Large intestine (tissue), 3 donors: ENCODE results near the gene RAD9B. TPM values are rescaled to one million over a fixed set of nuclear protein-coding genes. Genes with fewer than 3 reads are reported as not detected.
"Not testable (repeated sequence)": the region's sequence is repeated elsewhere in the genome, so short reads cannot be mapped to it uniquely, and the experiment has no call there.

Experiments
- DNase-seq, 2 donors: peaks; one replicate each; pipeline versions ENCODE4 v3.0.0 to v3.0.0-alpha.2; 2013
- H3K27ac ChIP-seq: one replicate; pipeline ENCODE4 v1.5.1; 2013; ENCODE audit warnings: low read length
- H3K27me3 ChIP-seq: 2 replicates; pipeline ENCODE4 v1.6.1; 2013; ENCODE audit warnings: low read length; ENCODE audit not compliant: control insufficient read depth, insufficient read depth
- H3K36me3 ChIP-seq: 2 replicates; pipeline ENCODE4 v1.6.1; 2013; ENCODE audit warnings: low read length; ENCODE audit not compliant: control insufficient read depth, insufficient read depth
- H3K4me1 ChIP-seq: one replicate; pipeline ENCODE4 v1.6.1; 2013; ENCODE audit warnings: low read length; ENCODE audit not compliant: control insufficient read depth, insufficient read depth
- H3K4me3 ChIP-seq: one replicate; pipeline ENCODE4 v1.5.1; 2013; ENCODE audit warnings: low read length
- H3K9me3 ChIP-seq: one replicate; pipeline ENCODE4 v1.6.1; 2013; ENCODE audit warnings: mild to moderate bottlenecking, low read depth, low read length, moderate library complexity; ENCODE audit not compliant: control insufficient read depth
- WGBS: methylation state at CpG from one replicate; pipeline ENCODE4 v1.1.5; 2013; ENCODE audit warnings: low lambda C conversion rate; ENCODE audit not compliant: insufficient coverage; 5-methylcytosine and 5-hydroxymethylcytosine counted together
- polyA plus RNA-seq: library from polyadenylated mRNA; unstranded; fragments of 120-200 nt; gene quantifications from one replicate; pipeline ENCODE4 v1.2.1, GENCODE V29; 2013

Gene RAD9B
- polyA plus RNA-seq, 1 donor = 0.49 TPM

DNA sequence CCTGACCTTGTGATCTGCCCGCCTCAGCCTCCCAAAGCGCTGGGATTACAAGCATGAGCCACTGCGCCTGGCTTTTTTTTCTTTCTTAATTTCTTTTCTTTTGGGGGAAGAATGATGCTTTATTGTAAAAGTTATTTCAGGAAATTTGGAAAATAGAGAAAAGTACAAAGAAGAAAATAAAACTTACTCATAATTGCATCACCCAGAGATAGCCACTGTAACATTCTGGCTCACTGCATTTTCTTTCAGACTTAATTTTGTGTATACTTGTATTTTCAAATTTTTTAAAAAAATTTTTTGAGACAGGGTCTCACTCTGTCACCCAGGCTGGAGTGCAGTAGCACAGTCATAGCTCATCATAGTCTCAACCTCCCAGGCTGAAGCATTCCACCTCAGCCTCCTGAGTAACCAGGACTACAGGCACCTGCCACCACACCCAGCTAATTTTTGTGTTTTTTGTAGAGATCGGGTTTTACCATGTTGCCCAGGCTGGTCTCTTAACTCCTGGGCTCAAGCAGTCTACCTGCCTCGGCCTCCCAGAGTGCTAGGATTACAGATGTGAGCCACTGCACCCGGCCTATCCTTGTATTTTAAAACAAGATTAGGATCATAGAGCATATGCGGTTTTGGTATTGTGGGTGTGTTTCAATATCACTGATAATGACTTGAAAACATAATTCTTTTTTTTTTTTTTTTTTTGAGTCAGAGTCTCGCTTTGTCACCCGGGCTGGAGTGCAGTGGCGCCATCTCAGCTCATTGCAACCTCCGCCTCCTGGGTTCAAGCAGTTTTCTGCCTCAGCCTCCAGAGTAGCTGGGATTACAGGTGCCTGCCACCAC lies 19.0 kb downstream of the RAD9B start:
- not testable (repeated sequence) for H3K4me1 ChIP-seq, H3K9me3 ChIP-seq, H3K4me3 ChIP-seq, H3K36me3 ChIP-seq, H3K27ac ChIP-seq, H3K27me3 ChIP-seq, DNase-seq
- WGBS = 100% methylated on average over 1 of the region's 11 CpGs

DNA sequence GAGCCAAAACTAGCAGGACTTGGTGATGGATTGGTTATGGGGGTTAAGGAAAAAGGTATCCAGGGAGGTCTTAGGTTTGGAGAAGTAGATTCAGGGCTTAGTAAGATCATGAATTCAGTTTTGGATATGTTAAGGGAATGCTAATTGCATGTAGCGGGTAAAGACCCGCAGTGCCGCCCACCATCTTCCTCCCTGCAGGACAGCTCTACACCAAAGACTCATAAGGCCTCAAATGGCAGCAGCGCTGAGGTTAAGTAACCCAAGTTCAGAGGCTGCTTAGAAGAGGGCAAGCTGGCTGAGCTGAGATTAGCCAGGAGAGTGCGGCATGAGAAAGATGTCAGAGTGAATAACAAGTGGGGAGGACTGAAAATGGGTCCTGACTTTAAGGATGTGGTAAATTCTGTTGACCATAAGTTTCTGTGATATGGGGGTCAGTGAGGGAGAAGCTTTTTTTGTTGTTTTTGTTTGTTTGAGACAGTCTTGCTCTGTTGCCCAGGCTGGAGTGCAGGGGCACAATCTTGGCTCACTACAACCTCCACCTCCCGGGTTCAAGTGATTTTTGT lies 26.2 kb downstream of the RAD9B start:
- DNase-seq = no peak
- Histone ChIP-seq H3K27me3 (no peaks in the 10 kb centered on the region), H3K27ac (no peak overlapping the region), H3K4me3 (no peak overlapping the region), H3K9me3 (no peaks in the 10 kb centered on the region), H3K36me3 (peaks cover 4% of the 10 kb centered on the region), H3K4me1 (peaks cover 10% of the 10 kb centered on the region)
- no CpG with 5 or more reads among the region's 6 CpGs for WGBS

DNA sequence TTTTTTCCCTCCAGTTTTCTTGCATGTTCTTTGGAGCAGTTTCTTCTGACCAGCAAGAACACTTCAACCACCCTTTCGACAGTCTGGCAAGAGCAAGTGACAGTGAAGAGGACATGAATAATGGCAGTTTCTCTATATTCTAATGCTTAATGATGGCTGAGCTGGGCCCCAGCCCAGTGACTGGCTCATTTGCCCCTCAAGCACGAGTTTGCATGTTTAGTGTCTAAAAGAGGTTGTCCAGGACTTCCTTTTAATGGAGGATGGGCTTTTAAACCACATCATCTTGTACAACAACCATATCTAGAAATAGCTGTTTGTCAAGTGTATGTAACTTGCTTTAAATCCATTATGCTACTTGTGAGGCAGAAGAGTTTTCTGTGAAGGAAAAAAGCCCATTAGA lies 28.4 kb downstream of the RAD9B start:
- no CpG with 5 or more reads among the region's 2 CpGs for WGBS
- peaks cover 7% of the 10 kb centered on the region for H3K36me3 ChIP-seq
- H3K4me3 ChIP-seq = no peak overlapping the region
- no peak for DNase-seq
- peaks cover 15% of the 10 kb centered on the region for H3K4me1 ChIP-seq
- H3K9me3 ChIP-seq = no peaks in the 10 kb centered on the region
- H3K27me3 ChIP-seq = no peaks in the 10 kb centered on the region
- no peak overlapping the region for H3K27ac ChIP-seq

- WGBS = no CpG with 5 or more reads among the region's 2 CpGs
- peaks cover 15% of the 10 kb centered on the region for H3K4me1 ChIP-seq
- DNase-seq = peak; percentile 11 to 67
- H3K27ac ChIP-seq = peak overlapping the region; percentile 67
- no peak overlapping the region for H3K4me3 ChIP-seq
- no peaks in the 10 kb centered on the region for H3K9me3 ChIP-seq
- H3K27me3 ChIP-seq = no peaks in the 10 kb centered on the region
- peaks cover 15% of the 10 kb centered on the region for H3K36me3 ChIP-seq
Observed at GRCh38 chr12:110531741-110532333, 29.7 kb downstream of the RAD9B start.

DNA sequence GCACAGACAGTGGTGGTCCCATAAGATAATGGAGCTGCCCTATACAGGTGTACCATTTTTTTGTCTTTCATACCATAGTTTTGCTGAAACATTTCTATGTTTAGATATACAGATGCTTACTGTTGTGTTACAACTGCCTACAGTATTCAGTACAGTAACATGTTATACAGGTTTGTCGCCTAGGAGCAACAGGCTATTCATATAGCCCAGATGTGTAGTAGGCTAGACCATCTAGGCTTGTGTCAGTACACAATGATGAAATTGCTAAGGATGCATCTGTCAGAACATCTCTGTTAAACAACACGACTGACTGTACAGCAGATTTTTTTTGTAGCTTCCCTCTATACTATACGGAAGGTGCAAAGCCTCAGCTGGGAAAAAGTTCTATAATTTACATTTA lies 30.5 kb downstream of the RAD9B start:
- Histone ChIP-seq H3K4me3 (no peak overlapping the region), H3K36me3 (peaks cover 19% of the 10 kb centered on the region), H3K9me3 (no peaks in the 10 kb centered on the region), H3K27ac (no peak overlapping the region), H3K27me3 (no peaks in the 10 kb centered on the region), H3K4me1 (peaks cover 17% of the 10 kb centered on the region)
- no peak for DNase-seq
- WGBS = no CpG with 5 or more reads among the region's 3 CpGs

- peak; percentile 22 to 63 for DNase-seq
- Histone ChIP-seq H3K4me3 (no peak overlapping the region), H3K27ac (no peak overlapping the region), H3K27me3 (no peaks in the 10 kb centered on the region), H3K4me1 (peaks cover 18% of the 10 kb centered on the region), H3K36me3 (peaks cover 27% of the 10 kb centered on the region), H3K9me3 (no peaks in the 10 kb centered on the region)
- no CpG with 5 or more reads among the region's 6 CpGs for WGBS
Observed at GRCh38 chr12:110533607-110534006, 31.5 kb downstream of the RAD9B start.

DNA sequence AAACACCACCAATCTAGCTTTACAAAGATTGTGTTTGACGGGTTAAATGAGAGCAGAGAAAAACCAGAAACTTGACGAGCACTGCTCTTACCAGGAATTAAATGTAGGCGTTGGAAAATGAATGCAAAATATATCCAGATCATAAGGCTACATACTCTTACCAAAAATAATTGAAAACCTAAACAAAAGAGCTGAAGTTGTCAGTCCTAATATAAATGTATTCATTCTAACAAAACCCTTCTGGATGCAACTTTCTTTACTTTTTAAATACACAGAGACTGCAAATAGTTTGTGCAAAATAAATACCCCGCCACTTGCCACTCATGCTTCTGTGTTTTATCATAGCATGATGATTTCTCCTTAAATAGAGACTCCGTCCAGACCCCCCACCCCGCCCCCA lies 32.7 kb downstream of the RAD9B start:
- DNase-seq = no peak
- H3K4me3 ChIP-seq = no peak overlapping the region
- WGBS = 88% methylated on average over 2 of the region's 6 CpGs
- H3K36me3 ChIP-seq = peaks cover 35% of the 10 kb centered on the region
- H3K27ac ChIP-seq = no peak overlapping the region
- H3K4me1 ChIP-seq = peaks cover 18% of the 10 kb centered on the region
- H3K27me3 ChIP-seq = no peaks in the 10 kb centered on the region
- H3K9me3 ChIP-seq = no peaks in the 10 kb centered on the region

DNA sequence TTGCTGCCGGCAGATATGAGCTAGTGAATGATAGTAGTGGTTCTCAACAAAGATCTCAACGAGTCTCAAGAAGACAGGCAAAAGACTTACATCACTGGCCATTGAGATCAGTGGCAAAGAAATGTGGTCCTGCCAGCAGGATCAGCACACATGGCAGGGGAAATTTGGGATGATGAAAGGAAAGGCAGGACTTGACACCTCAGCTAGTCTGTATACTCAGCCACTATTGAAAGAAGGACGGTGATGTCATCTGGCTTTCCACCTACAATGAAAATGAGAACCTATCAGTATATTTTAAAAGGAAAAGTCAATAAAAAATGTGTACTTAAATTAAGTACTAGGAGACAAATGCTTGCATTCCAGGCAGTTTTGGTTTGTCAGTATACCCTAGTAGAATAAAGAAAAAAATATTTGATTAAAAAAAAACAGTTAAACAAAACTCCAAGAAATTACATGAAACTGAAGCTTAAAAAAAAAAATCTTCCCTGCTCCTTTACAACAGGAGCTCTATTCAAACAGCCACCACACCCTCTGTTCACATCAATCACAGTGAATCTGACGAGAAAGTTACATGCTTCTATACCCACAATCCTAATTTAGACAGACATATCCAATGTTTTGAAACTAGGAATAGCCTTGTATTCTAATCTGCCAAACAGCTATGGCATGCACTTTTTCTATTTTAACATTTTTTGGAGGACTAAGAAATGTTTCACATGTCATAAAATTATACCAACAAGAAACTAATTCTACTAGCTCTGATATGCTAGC lies 34.9 kb downstream of the RAD9B start:
- no peaks in the 10 kb centered on the region for H3K27me3 ChIP-seq
- WGBS = no CpG with 5 or more reads among the region's 4 CpGs
- peaks cover 12% of the 10 kb centered on the region for H3K4me1 ChIP-seq
- H3K27ac ChIP-seq = peak overlapping the region; percentile 61
- peaks cover 35% of the 10 kb centered on the region for H3K36me3 ChIP-seq
- no peak for DNase-seq
- no peak overlapping the region for H3K4me3 ChIP-seq
- H3K9me3 ChIP-seq = no peaks in the 10 kb centered on the region

GRCh38 chr12:110537605-110538409 lies 35.7 kb downstream of the RAD9B start:
- DNase-seq = peak; percentile 12 to 47
- Histone ChIP-seq H3K4me1 (peaks cover 8% of the 10 kb centered on the region), H3K4me3 (no peak overlapping the region), H3K9me3 (no peaks in the 10 kb centered on the region), H3K27me3 (no peaks in the 10 kb centered on the region), H3K36me3 (peaks cover 35% of the 10 kb centered on the region), H3K27ac (peak overlapping the region; percentile 61)
- no CpG with 5 or more reads among the region's 9 CpGs for WGBS
